Measurements from ENCODE around the gene ST8SIA5. TPM values are rescaled to one million over a fixed set of nuclear protein-coding genes. Genes with fewer than 3 reads are reported as not detected.

ST8SIA5 gene
- total and polyA plus RNA-seq, 7 donors = under 0.01 to 0.81 (median 0.22) TPM; not detected in 3

DNA sequence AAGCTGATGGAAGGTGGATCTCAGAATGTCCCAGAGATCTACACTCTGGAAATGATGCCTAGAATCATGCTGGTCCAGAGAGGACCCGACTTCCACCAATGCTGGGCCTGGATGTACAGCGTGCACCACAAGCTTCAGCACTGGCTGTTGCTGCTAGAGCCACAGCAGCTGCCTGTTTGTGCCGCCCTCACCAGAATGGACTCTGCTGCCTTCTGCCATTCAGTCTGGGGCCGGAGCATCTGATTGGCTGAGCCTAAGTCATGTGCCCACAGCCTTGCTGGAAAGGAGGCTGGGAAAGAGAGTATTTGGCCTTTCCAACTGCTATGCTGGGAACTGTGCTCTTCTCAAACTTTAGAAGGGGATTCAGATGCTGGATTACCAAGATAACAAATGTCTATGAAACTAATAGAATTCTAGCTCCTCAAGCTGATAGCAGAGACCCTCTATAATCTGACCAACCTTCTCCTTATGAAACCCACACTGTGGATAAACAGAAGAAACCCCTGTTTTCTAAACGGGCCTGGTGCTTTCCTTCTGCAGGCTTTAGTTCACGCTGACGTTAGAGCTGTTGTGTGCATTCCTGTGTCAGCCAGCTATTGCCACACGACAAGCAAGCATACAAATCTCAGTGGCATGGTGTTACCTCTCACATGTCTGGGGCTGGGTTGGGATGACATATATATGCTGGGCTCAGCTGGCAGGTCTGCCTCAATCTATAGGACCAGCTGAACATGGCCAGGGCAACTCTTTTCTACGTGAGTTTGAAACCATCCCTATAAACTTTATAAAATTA is 95.7 kb downstream of the ST8SIA5 start:
- intact Hi-C loops (cut with DNase I) = no loop called here
- Histone ChIP-seq H3K4me1 (no peaks in the 10 kb centered on the region), H3K36me3 (no peaks in the 10 kb centered on the region), H3K4me3 (no peak overlapping the region), H3K9me3 (no peaks in the 10 kb centered on the region), H3K27me3 (no peaks in the 10 kb centered on the region), H3K27ac (no peak overlapping the region)
- 64 to 75% methylated on average over 9 of the region's 9 CpGs for WGBS, 2 donors
- TF ChIP-seq, protein P1, sequence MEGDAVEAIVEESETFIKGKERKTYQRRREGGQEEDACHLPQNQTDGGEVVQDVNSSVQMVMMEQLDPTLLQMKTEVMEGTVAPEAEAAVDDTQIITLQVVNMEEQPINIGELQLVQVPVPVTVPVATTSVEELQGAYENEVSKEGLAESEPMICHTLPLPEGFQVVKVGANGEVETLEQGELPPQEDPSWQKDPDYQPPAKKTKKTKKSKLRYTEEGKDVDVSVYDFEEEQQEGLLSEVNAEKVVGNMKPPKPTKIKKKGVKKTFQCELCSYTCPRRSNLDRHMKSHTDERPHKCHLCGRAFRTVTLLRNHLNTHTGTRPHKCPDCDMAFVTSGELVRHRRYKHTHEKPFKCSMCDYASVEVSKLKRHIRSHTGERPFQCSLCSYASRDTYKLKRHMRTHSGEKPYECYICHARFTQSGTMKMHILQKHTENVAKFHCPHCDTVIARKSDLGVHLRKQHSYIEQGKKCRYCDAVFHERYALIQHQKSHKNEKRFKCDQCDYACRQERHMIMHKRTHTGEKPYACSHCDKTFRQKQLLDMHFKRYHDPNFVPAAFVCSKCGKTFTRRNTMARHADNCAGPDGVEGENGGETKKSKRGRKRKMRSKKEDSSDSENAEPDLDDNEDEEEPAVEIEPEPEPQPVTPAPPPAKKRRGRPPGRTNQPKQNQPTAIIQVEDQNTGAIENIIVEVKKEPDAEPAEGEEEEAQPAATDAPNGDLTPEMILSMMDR (IDR thresholded peaks at IDR 0.05) = no peak
- TF ChIP-seq POLR2AphosphoS5 (IDR thresholded peaks at IDR 0.05) (no peak), EP300 (IDR thresholded peaks at IDR 0.05) (no peak), POLR2A (IDR thresholded peaks at IDR 0.05) (no peak)
- DNase-seq = no peak

DNA sequence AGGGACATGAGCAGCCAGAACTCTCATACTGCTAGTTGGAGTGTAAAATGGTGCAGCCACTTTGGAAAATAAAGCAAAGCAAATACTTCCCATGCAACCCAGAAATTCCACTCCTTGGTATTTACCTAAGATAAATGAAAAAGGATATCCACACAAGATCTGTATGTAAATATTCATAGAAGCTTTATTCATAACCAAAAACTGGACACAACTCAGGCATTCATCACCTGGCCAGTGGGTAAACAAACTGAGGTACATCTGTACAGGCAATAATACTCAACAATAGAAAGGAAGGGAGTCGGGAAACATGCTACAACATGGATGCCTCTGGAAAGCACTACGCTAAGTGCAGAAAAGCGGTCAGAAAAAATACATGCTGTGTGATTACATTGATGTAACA is 97.4 kb downstream of the ST8SIA5 start:
- Histone ChIP-seq H3K36me3 (no peaks in the 10 kb centered on the region), H3K9me3 (no peaks in the 10 kb centered on the region), H3K27ac (no peak overlapping the region), H3K4me3 (no peak overlapping the region), H3K27me3 (no peaks in the 10 kb centered on the region), H3K4me1 (no peaks in the 10 kb centered on the region)
- no peak for DNase-seq
- 81 to 91% methylated on average over 3 of the region's 3 CpGs for WGBS, 2 donors
- intact Hi-C loops (cut with DNase I) = loop anchor here (10.0 kb wide), 1 partner anchor 515 kb away; no protein-coding TSS in a partner anchor
- TF ChIP-seq POLR2AphosphoS5 (IDR thresholded peaks at IDR 0.05) (no peak), EP300 (IDR thresholded peaks at IDR 0.05) (no peak), POLR2A (IDR thresholded peaks at IDR 0.05) (no peak)
- TF ChIP-seq, protein P1 (IDR thresholded peaks at IDR 0.05) = no peak

DNA sequence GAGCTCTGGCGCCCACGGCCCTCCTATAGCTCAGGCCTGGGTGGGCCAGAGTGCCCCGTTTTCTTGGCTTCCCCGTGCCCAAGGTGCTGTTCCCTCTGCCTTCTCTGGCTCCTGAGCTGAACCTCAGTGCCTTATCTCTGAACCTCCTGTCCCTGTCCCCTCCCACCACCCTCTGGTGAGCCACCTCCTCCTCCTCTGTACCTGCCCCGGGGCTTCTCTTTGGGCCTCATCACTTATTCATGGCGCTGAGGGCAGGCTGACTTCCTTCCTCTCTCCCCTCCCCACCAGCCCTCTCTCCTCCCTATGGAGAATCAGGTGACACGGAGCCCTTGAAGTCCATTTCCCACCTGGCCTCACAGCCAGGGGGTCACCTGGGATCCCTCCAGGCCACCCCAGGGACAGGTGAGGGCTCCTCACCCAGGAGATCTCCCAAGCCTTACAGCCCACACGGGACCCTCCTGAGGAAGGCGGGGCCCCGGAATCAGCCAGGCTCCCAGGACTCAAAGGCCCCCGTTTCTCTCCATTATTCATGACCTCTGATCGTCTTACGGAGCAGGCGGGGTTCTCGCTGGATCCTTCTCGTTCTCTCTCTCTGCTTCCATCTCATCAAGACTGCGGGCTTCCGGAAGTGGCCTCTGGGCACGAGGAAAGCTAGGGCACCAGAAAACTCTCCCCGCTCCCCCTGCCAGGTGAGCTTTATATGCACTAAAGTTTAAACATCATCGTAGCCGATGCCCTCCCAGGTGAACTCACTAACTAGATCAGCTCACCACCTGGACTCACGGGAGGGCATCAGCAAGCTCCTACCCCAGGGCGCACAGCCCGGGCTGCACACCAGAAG is 99.5 kb downstream of the ST8SIA5 start, which contains the start of gene LOXHD1:
Gene LOXHD1, minus strand, starts transcription at position 106 of the 841 bp plus-strand sequence. CDS start 187 bp downstream, outside the sequence.
- intact Hi-C loops (cut with DNase I) = loop anchor here (10.0 kb wide), 1 partner anchor 513 kb away; no protein-coding TSS in a partner anchor

DNA sequence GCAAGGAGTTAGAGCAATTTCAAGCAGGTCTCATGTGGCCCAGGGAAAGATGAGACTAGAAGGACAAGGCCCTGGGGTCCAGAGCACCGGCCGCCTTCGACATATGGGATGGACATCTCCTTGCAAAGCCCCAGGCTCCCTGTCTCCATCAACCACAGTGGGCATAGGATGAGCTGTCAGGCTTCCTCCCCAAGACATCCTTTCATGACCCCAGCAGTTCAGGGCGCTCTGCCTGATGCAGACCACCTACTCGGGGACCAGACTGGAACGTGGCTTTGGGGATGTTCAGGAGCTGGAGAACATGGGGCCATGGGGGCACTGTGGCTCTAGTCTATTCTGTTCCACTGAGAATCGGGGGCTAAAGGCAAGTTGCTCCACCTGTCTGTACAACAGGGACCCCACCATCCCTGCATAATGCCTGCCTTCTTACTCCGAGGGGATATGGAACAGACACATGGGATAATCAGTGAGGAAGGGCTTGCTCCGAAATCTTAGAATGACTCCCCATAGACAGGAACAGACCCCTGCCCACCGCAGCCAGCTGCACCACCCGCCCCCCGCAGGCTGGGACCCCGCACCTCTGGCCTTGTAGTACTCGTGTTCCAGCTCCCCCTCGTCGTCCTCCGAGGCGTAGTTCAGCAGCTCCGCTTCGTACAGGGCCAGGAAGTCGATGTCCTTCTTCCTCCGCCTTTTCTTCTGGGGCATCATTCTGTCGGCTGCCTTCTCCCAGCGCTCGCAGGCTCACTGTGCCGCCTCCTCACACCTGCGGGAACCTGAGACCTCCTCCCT is 100.3 kb downstream of the ST8SIA5 start:
- no peaks in the 10 kb centered on the region for H3K4me1 ChIP-seq
- H3K27me3 ChIP-seq = no peaks in the 10 kb centered on the region
- DNase-seq = peak; percentile 52
- no peaks in the 10 kb centered on the region for H3K36me3 ChIP-seq
- intact Hi-C loops (cut with DNase I) = loop anchor here (10.0 kb wide), 1 partner anchor 512 kb away; no protein-coding TSS in a partner anchor
- H3K9me3 ChIP-seq = no peaks in the 10 kb centered on the region
- no peak overlapping the region for H3K27ac ChIP-seq
- H3K4me3 ChIP-seq = no peak overlapping the region
- TF ChIP-seq EP300 (IDR thresholded peaks at IDR 0.05) (no peak), POLR2AphosphoS5 (IDR thresholded peaks at IDR 0.05) (no peak), POLR2A (IDR thresholded peaks at IDR 0.05) (no peak)
- TF ChIP-seq, protein P1 (IDR thresholded peaks at IDR 0.05) = no peak
- 82 to 84% methylated on average over 27 of the region's 27 CpGs for WGBS, 2 donors

More for the DNA sequence above, 99.5 kb downstream of the ST8SIA5 start, which contains the start of gene LOXHD1:
- no peak for DNase-seq
- no peaks in the 10 kb centered on the region for H3K27me3 ChIP-seq
- no peak within 1 kb of the TSS for H3K27ac ChIP-seq
- 65 to 77% methylated on average over 25 of the region's 25 CpGs for WGBS, 2 donors
- no peaks in the 10 kb centered on the region for H3K36me3 ChIP-seq
- H3K4me1 ChIP-seq = no peaks in the 10 kb centered on the region
- TF ChIP-seq POLR2AphosphoS5 (IDR thresholded peaks at IDR 0.05) (no peak), POLR2A (IDR thresholded peaks at IDR 0.05) (no peak), EP300 (IDR thresholded peaks at IDR 0.05) (no peak)
- TF ChIP-seq, protein P1 (IDR thresholded peaks at IDR 0.05) = no peak
- no peak within 1 kb of the TSS for H3K4me3 ChIP-seq
- H3K9me3 ChIP-seq = no peaks in the 10 kb centered on the region

All from sigmoid colon (tissue), 7 donors.